ENCODE data around the gene USP46. TPM values are rescaled to one million over a fixed set of nuclear protein-coding genes. Genes with fewer than 3 reads are reported as not detected.

USP46 gene
- total RNA-seq, 1 experiment from 2014 or later, result 15.5 TPM

GRCh38 chr4:52643785-52644244 is 15.3 kb downstream of the USP46 start:
- no peaks in the 10 kb centered on the region for H3K27me3 ChIP-seq (ENCODE audit: control insufficient read depth, insufficient read depth, low read length)
- H3K4me3 ChIP-seq (ENCODE audit: low read depth in 2 of 2, low read length in 2 of 2), result no peak overlapping the region
- no TSS peak for BruUV-seq (replicated peaks)
- H3K9me3 ChIP-seq (ENCODE audit: control insufficient read depth, insufficient read depth, low read depth, low read length), result no peaks in the 10 kb centered on the region
- TF ChIP-seq TCF7L2 (IDR thresholded peaks at IDR 0.05; ENCODE audit: low read depth, low read length) (no peak), REST (IDR thresholded peaks at IDR 0.05; ENCODE audit: insufficient read depth in 1 of 2, low read depth in 2 of 2, low read length in 1 of 2) (no peak), SIN3A (IDR thresholded peaks at IDR 0.05; ENCODE audit: borderline replicate concordance, insufficient read depth, low read depth, low read length) (no peak), POLR2AphosphoS5 (IDR thresholded peaks at IDR 0.05; ENCODE audit: low read depth, low read length) (no peak), CTCF (IDR thresholded peaks at IDR 0.05) (no peak)
- DNase-seq (ENCODE audit: low read depth, low spot score) (no peak), ATAC-seq (no peak)
- in situ Hi-C loops (cut with HindIII; ENCODE audit: low pct_unique_long_range_greater_than_20kb, low sequenced_read_pairs), result no loop called here
- no peaks in the 10 kb centered on the region for H3K36me3 ChIP-seq (ENCODE audit: control insufficient read depth, insufficient read depth, low read length)
- ChIA-PET CTCF (no interaction called here), POLR2A (no interaction called here)
- no peaks in the 10 kb centered on the region for H3K4me1 ChIP-seq (ENCODE audit: control insufficient read depth, insufficient read depth, low read length)
- H3K27ac ChIP-seq (ENCODE audit: low read length), result no peak overlapping the region
- intact Hi-C loops (cut with micrococcal nuclease; ENCODE audit: unreplicated experiment), result no loop called here

DNA sequence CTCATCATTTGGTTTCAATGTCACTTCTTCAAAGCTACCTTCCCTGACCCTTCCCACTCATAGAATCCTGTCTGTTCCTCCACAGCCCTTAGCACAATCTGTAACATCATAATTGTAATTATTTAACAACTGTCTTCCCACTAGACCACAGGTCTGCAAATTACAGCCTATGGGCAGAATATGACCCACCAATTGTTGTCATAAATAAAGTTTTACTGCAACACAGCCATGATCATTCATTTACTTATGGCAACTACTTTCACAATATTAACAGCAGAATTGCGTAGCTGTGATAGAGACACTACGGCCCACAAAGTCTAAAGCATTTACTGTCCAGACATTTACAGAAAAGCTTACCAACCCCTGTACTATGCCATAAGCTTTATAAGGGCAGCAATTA is 15.9 kb downstream of the USP46 start:
- ATAC-seq (no peak), DNase-seq (ENCODE audit: low read depth, low spot score) (no peak)
- ChIA-PET POLR2A (no interaction called here), CTCF (no interaction called here)
- H3K27me3 ChIP-seq (ENCODE audit: control insufficient read depth, insufficient read depth, low read length), result no peaks in the 10 kb centered on the region
- no peaks in the 10 kb centered on the region for H3K4me1 ChIP-seq (ENCODE audit: control insufficient read depth, insufficient read depth, low read length)
- no peaks in the 10 kb centered on the region for H3K9me3 ChIP-seq (ENCODE audit: control insufficient read depth, insufficient read depth, low read depth, low read length)
- H3K36me3 ChIP-seq (ENCODE audit: control insufficient read depth, insufficient read depth, low read length), result no peaks in the 10 kb centered on the region
- TF ChIP-seq REST (IDR thresholded peaks at IDR 0.05; ENCODE audit: insufficient read depth in 1 of 2, low read depth in 2 of 2, low read length in 1 of 2) (no peak), TCF7L2 (IDR thresholded peaks at IDR 0.05; ENCODE audit: low read depth, low read length) (no peak), CTCF (IDR thresholded peaks at IDR 0.05) (no peak), POLR2AphosphoS5 (IDR thresholded peaks at IDR 0.05; ENCODE audit: low read depth, low read length) (no peak), SIN3A (IDR thresholded peaks at IDR 0.05; ENCODE audit: borderline replicate concordance, insufficient read depth, low read depth, low read length) (no peak)
- BruUV-seq (replicated peaks), result no TSS peak
- no peak overlapping the region for H3K4me3 ChIP-seq (ENCODE audit: low read depth in 2 of 2, low read length in 2 of 2)
- intact Hi-C loops (cut with micrococcal nuclease; ENCODE audit: unreplicated experiment) (no loop called here), in situ Hi-C loops (cut with HindIII; ENCODE audit: low pct_unique_long_range_greater_than_20kb, low sequenced_read_pairs) (no loop called here)
- no peak overlapping the region for H3K27ac ChIP-seq (ENCODE audit: low read length)
